ENCODE measurements around the gene RNF126.

DNA sequence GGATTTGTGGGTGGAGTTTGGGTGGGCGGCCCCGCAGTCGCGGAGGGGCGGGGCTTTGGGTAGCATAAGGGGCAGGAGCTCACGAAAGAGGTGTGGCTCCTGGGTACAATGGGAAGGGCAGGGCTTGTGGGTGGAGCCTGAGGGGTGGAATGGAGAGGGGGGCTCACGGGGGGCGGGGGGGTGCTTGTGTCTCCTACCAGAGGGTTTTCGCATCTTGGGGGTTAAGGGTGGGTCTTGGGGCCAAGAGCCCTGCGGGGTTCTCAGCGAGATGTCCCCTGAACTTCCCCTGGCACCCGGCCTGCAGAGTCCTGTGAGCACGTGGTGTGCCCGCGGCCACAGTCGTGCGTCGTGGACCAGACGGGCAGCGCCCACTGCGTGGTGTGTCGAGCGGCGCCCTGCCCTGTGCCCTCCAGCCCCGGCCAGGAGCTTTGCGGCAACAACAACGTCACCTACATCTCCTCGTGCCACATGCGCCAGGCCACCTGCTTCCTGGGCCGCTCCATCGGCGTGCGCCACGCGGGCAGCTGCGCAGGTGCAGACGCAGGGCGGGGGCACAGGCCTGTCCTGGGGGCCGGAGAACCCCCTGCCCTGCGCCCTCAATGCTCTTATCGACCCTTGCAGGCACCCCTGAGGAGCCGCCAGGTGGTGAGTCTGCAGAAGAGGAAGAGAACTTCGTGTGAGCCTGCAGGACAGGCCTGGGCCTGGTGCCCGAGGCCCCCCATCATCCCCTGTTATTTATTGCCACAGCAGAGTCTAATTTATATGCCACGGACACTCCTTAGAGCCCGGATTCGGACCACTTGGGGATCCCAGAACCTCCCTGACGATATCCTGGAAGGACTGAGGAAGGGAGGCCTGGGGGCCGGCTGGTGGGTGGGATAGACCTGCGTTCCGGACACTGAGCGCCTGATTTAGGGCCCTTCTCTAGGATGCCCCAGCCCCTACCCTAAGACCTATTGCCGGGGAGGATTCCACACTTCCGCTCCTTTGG is 18.3 kb upstream of the RNF126 start:
- no peak for TF ChIP-seq EZH2 (IDR thresholded peaks at IDR 0.05; ENCODE audit: low read length)
- TF ChIP-seq, protein P1, sequence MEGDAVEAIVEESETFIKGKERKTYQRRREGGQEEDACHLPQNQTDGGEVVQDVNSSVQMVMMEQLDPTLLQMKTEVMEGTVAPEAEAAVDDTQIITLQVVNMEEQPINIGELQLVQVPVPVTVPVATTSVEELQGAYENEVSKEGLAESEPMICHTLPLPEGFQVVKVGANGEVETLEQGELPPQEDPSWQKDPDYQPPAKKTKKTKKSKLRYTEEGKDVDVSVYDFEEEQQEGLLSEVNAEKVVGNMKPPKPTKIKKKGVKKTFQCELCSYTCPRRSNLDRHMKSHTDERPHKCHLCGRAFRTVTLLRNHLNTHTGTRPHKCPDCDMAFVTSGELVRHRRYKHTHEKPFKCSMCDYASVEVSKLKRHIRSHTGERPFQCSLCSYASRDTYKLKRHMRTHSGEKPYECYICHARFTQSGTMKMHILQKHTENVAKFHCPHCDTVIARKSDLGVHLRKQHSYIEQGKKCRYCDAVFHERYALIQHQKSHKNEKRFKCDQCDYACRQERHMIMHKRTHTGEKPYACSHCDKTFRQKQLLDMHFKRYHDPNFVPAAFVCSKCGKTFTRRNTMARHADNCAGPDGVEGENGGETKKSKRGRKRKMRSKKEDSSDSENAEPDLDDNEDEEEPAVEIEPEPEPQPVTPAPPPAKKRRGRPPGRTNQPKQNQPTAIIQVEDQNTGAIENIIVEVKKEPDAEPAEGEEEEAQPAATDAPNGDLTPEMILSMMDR (optimal IDR thresholded peaks at IDR 0.05 in 1 of 3, IDR thresholded peaks at IDR 0.05 in 1 of 3, conservative IDR thresholded peaks at IDR 0.05 in 1 of 3; ENCODE audit: extremely low read depth in 1 of 3, insufficient read depth in 2 of 3, low read length in 3 of 3), result no peak
